OCI-LY1 (cell line): ENCODE measurements around the gene OLR1.

Experiments
- H2AFZ ChIP-seq: fragments of 200-600 bp; sonication (generic), shearing (Covaris generic); 2 replicates; pipeline ENCODE4 v1.6.0; 2014; ENCODE audit warnings: antibody characterized with exemption, mild to moderate bottlenecking, low read length
- H3F3A ChIP-seq: fragments of 200-600 bp; sonication (generic), shearing (Covaris generic); 2 replicates; pipeline ENCODE4 v1.6.0; 2014; ENCODE audit warnings: mild to moderate bottlenecking, antibody characterized with exemption, low read length, moderate library complexity; ENCODE audit not compliant: insufficient read depth
- H3K27ac ChIP-seq: fragments of 200-600 bp; sonication (generic); 2 replicates; pipeline ENCODE4 v1.5.1; 2014; ENCODE audit warnings: low read length, mixed run types, mild to moderate bottlenecking, low read depth; ENCODE audit not compliant: poor library complexity, severe bottlenecking
- H3K27me3 ChIP-seq: fragments of 200-600 bp; sonication (generic); 2 replicates; pipeline ENCODE4 v1.6.0; 2014; ENCODE audit warnings: antibody characterized with exemption, mild to moderate bottlenecking, low read length, moderate library complexity; ENCODE audit not compliant: insufficient read depth
- H3K36me3 ChIP-seq: fragments of 200-600 bp; sonication (generic); 2 replicates; pipeline ENCODE4 v1.6.1; 2014; ENCODE audit warnings: mild to moderate bottlenecking, antibody characterized with exemption, low read length, moderate library complexity, mixed read lengths; ENCODE audit not compliant: insufficient read depth
- H3K4me1 ChIP-seq: fragments of 200-600 bp; sonication (generic); 2 replicates; pipeline ENCODE4 v1.5.1; 2014; ENCODE audit warnings: mild to moderate bottlenecking, low read length, moderate library complexity; ENCODE audit not compliant: insufficient read depth, severe bottlenecking
- H3K4me2 ChIP-seq: fragments of 200-600 bp; sonication (generic), shearing (Covaris generic); 2 replicates; pipeline ENCODE4 v1.6.1; 2014; ENCODE audit warnings: low read length
- H3K4me3 ChIP-seq: fragments of 200-600 bp; sonication (generic); 2 replicates; pipeline ENCODE4 v1.5.1; 2014; ENCODE audit warnings: low read length, low read depth, mild to moderate bottlenecking, mixed read lengths; ENCODE audit not compliant: poor library complexity, severe bottlenecking
- H3K79me2 ChIP-seq: fragments of 200-600 bp; shearing (Covaris generic); 2 replicates; pipeline ENCODE4 v1.6.1; 2016; ENCODE audit warnings: mixed run types, low read length, mixed read lengths; ENCODE audit not compliant: insufficient read depth
- H3K9ac ChIP-seq: fragments of 200-600 bp; sonication (generic), shearing (Covaris generic); 2 replicates; pipeline ENCODE4 v1.6.1; 2014; ENCODE audit warnings: mild to moderate bottlenecking, low read length, mixed read lengths
- H3K9me2 ChIP-seq: fragments of 200-600 bp; sonication (generic), shearing (Covaris generic); 2 replicates; pipeline ENCODE4 v1.6.1; 2014; ENCODE audit warnings: low read depth, mild to moderate bottlenecking, low read length, mixed read lengths
- H3K9me3 ChIP-seq: fragments of 200-600 bp; shearing (Covaris generic); 2 replicates; pipeline ENCODE4 v1.6.1; 2014; ENCODE audit warnings: low read length, mixed read lengths
- H4K20me1 ChIP-seq: fragments of 200-600 bp; sonication (generic), shearing (Covaris generic); 2 replicates; pipeline ENCODE4 v1.6.0; 2016; ENCODE audit warnings: mild to moderate bottlenecking, low read length; ENCODE audit not compliant: insufficient read depth
- CTCF ChIP-seq: fragments of 200-600 bp; sonication (generic), shearing (Covaris generic); IDR thresholded peaks from 2 replicates; pipeline ENCODE4 v1.5.1; 2017; ENCODE audit warnings: mild to moderate bottlenecking, antibody characterized with exemption, low read length, moderate library complexity, mixed read lengths
- EZH2 ChIP-seq: fragments of 200-600 bp; sonication (generic), shearing (Covaris generic); IDR thresholded peaks from 2 replicates; pipeline ENCODE4 v1.8.0; 2017; ENCODE audit warnings: borderline replicate concordance, mixed run types, mild to moderate bottlenecking, antibody characterized with exemption, low read length, moderate library complexity, mixed read lengths

The OLR1 gene

GRCh38 chr12:10184261-10184843 lies 12.4 kb upstream of the OLR1 start:
- TF ChIP-seq EZH2 (no peak), CTCF (no peak)
- H4K20me1 ChIP-seq = no peaks in the 10 kb centered on the region
- 0 out of 2 replicates have a peak, but pooled peaks cover 4% of the 10 kb centered on the region for H3K27me3 ChIP-seq
- H3K4me1 ChIP-seq = no peaks in the 10 kb centered on the region
- H3F3A ChIP-seq = no peaks in the 10 kb centered on the region
- H2AFZ ChIP-seq = no peak overlapping the region
- no peaks in the 10 kb centered on the region for H3K79me2 ChIP-seq
- H3K4me3 ChIP-seq = no peak overlapping the region
- no peak overlapping the region for H3K9ac ChIP-seq
- no peaks in the 10 kb centered on the region for H3K9me2 ChIP-seq
- no peak overlapping the region for H3K27ac ChIP-seq
- no peak overlapping the region for H3K4me2 ChIP-seq
- H3K9me3 ChIP-seq = no peaks in the 10 kb centered on the region
- H3K36me3 ChIP-seq = no peaks in the 10 kb centered on the region

- Histone ChIP-seq H3K9me2 (no peaks in the 10 kb centered on the region), H3K36me3 (no peaks in the 10 kb centered on the region), H3K9ac (no peak overlapping the region), H3K4me1 (no peaks in the 10 kb centered on the region), H3K27me3 (0 out of 2 replicates have a peak, but pooled peaks cover 4% of the 10 kb centered on the region), H3K4me2 (no peak overlapping the region), H2AFZ (no peak overlapping the region), H3K79me2 (no peaks in the 10 kb centered on the region), H4K20me1 (no peaks in the 10 kb centered on the region), H3F3A (no peaks in the 10 kb centered on the region), H3K9me3 (no peaks in the 10 kb centered on the region), H3K27ac (no peak overlapping the region), H3K4me3 (no peak overlapping the region)
- TF ChIP-seq CTCF (no peak), EZH2 (no peak)
Measured at GRCh38 chr12:10182354-10183049, 10.6 kb upstream of the OLR1 start.

GRCh38 chr12:10179776-10180181 lies 7.8 kb upstream of the OLR1 start:
- H3K4me1 ChIP-seq = no peaks in the 10 kb centered on the region
- H3K79me2 ChIP-seq = no peaks in the 10 kb centered on the region
- no peaks in the 10 kb centered on the region for H3K9me2 ChIP-seq
- no peaks in the 10 kb centered on the region for H3K36me3 ChIP-seq
- no peak overlapping the region for H3K4me3 ChIP-seq
- H3K9me3 ChIP-seq = no peaks in the 10 kb centered on the region
- no peak overlapping the region for H3K27ac ChIP-seq
- H3K27me3 ChIP-seq = 0 out of 2 replicates have a peak, but pooled peaks cover 4% of the 10 kb centered on the region
- H3K9ac ChIP-seq = no peak overlapping the region
- H4K20me1 ChIP-seq = no peaks in the 10 kb centered on the region
- no peak overlapping the region for H3K4me2 ChIP-seq
- no peak overlapping the region for H2AFZ ChIP-seq
- H3F3A ChIP-seq = no peaks in the 10 kb centered on the region
- TF ChIP-seq EZH2 (no peak), CTCF (no peak)
